BE2C (cell line): ENCODE results near the gene TMEM132C.

Source experiments
- DNase-seq: peaks from one replicate; pipeline ENCODE4 v3.0.0-alpha.2; 2020
- H3K27me3 ChIP-seq: fragments of 250-450 bp; sonication (Bioruptor Pico); 2 replicates; pipeline ENCODE4 v1.5.1; 2020; ENCODE audit warnings: mild to moderate bottlenecking
- H3K36me3 ChIP-seq: fragments of 250-450 bp; sonication (Bioruptor Pico); 2 replicates; pipeline ENCODE4 v1.5.1; 2020; ENCODE audit warnings: mild to moderate bottlenecking
- H3K4me1 ChIP-seq: fragments of 250-450 bp; sonication (Bioruptor Pico); 2 replicates; pipeline ENCODE4 v1.5.1; 2020
- H3K4me3 ChIP-seq: 2 replicates; pipeline ENCODE4 v1.5.1; 2011; ENCODE audit warnings: low read depth, low read length
- H3K9me3 ChIP-seq: fragments of 250-450 bp; sonication (Bioruptor Pico); 2 replicates; pipeline ENCODE4 v1.5.1; 2020
- CTCF ChIP-seq: IDR thresholded peaks from 2 replicates; pipeline ENCODE4 v1.5.1; 2012; ENCODE audit warnings: mild to moderate bottlenecking, low read depth, low read length

TMEM132C gene

GRCh38 chr12:128383357-128383937, 116.5 kb downstream of the TMEM132C start:
- H3K9me3 ChIP-seq, result no peaks in the 10 kb centered on the region; the same call in 1 of the 2 replicates
- no peak overlapping the region for H3K4me3 ChIP-seq
- no peaks in the 10 kb centered on the region for H3K36me3 ChIP-seq
- no peak for DNase-seq
- H3K4me1 ChIP-seq, result no peaks in the 10 kb centered on the region
- TF ChIP-seq CTCF, result no peak
- no peaks in the 10 kb centered on the region for H3K27me3 ChIP-seq

- H3K4me3 ChIP-seq, result no peak overlapping the region
- no peaks in the 10 kb centered on the region for H3K27me3 ChIP-seq
- no peaks in the 10 kb centered on the region for H3K4me1 ChIP-seq
- no peak for DNase-seq
- TF ChIP-seq CTCF, result no peak
- no peaks in the 10 kb centered on the region for H3K9me3 ChIP-seq
- H3K36me3 ChIP-seq, result no peaks in the 10 kb centered on the region
These were observed 118.8 kb downstream of the TMEM132C start for GRCh38 chr12:128385736-128386135.

DNA sequence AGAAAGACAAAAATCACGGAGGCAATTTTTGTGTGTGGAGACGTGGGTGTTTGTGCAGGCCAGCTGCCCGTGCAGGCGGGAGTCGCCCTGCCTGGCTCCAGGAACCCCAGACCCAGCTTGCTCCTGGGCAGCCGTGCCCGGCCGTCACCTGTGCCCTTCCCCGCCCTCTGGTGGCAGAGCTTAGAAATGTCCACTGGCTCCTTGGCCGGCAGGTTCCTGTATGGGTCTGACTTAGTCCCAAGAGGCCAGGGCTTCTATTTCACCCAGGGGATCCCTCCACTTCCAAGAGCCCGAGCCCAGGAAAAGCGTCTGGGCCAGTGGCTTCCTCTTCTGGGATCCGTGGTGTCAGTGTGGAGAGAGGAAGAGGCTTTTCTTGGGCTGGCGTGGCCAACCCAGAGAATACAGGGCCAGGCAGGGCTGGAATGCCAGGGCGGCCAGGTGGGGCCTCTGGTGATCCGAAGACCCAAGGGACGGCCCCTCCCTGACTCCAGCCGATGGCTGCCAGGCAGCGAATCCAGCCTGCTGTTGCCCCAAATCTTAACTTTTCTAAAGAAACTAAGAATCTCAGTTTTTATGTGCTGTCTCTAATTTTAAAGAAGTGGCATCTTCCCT, 120.9 kb downstream of the TMEM132C start:
- peak; percentile 24 for DNase-seq
- Histone ChIP-seq H3K4me3 (no peak overlapping the region), H3K9me3 (no peaks in the 10 kb centered on the region), H3K36me3 (no peaks in the 10 kb centered on the region), H3K27me3 (no peaks in the 10 kb centered on the region), H3K4me1 (no peaks in the 10 kb centered on the region)
- peak; percentile 32; the same call in 1 of the 2 replicates for TF ChIP-seq CTCF

DNA sequence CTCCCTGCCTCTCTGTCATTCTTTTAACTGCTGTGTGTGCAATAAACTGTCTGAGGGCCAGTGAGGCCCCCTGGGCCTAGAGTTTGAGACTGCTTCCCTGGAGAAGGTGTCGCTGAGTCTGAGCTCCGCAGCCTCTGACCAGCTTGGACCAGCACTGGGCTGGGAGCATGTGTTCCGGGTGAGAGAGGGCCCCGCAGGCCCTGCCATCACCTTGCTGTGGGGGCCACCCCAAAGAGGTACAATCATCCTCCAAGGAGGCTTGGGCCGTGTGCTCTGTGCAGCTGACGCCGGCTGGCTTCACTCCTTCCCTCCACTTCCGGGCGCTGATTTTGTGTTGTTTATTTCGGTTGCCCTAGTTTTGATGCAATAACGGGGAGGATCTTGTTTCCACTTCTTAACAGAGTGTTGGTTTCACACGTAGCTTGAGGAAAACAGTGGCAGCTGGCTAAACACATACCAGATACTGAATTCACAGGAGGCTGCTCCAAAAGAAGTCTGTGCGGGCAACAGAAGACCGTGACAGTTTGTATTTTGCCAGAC, 121.6 kb downstream of the TMEM132C start:
- H3K9me3 ChIP-seq, result no peaks in the 10 kb centered on the region
- TF ChIP-seq CTCF, result no peak
- no peaks in the 10 kb centered on the region for H3K27me3 ChIP-seq
- DNase-seq, result no peak
- no peaks in the 10 kb centered on the region for H3K36me3 ChIP-seq
- no peaks in the 10 kb centered on the region for H3K4me1 ChIP-seq
- H3K4me3 ChIP-seq, result no peak overlapping the region

GRCh38 chr12:128393346-128393745, 126.4 kb downstream of the TMEM132C start:
- Histone ChIP-seq H3K9me3 (no peaks in the 10 kb centered on the region), H3K36me3 (no peaks in the 10 kb centered on the region), H3K4me1 (no peaks in the 10 kb centered on the region), H3K4me3 (no peak overlapping the region), H3K27me3 (no peaks in the 10 kb centered on the region)
- DNase-seq, result no peak
- no peak for TF ChIP-seq CTCF

DNA sequence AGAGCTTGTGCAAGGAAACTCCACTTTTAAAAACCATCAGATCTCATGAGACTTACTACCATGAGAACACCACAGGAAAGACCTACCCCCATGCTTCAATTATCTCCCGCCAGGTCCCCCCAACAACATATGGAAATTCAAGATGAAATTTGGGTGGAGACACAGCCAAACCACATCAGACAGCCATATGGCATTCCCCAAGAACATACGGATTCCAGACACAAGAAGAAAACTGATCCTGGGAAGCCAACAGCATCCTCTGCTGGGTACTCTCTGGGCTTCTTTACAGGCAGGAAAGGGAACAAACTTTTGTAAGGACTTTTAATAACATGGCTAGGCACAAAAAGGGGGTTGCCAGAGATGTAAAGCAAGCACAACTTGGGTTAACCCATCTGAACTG, 127.2 kb downstream of the TMEM132C start:
- no peak for DNase-seq
- Histone ChIP-seq H3K27me3 (no peaks in the 10 kb centered on the region), H3K9me3 (no peaks in the 10 kb centered on the region; the same call in 1 of the 2 replicates), H3K36me3 (no peaks in the 10 kb centered on the region), H3K4me3 (no peak overlapping the region), H3K4me1 (no peaks in the 10 kb centered on the region)
- no peak for TF ChIP-seq CTCF
